ENCODE data around the gene HOXD8. TPM values are rescaled to one million over a fixed set of nuclear protein-coding genes. Genes with fewer than 3 reads are reported as not detected.

HOXD8 gene
- polyA plus RNA-seq, 1 donor, result 40.0 TPM

DNA sequence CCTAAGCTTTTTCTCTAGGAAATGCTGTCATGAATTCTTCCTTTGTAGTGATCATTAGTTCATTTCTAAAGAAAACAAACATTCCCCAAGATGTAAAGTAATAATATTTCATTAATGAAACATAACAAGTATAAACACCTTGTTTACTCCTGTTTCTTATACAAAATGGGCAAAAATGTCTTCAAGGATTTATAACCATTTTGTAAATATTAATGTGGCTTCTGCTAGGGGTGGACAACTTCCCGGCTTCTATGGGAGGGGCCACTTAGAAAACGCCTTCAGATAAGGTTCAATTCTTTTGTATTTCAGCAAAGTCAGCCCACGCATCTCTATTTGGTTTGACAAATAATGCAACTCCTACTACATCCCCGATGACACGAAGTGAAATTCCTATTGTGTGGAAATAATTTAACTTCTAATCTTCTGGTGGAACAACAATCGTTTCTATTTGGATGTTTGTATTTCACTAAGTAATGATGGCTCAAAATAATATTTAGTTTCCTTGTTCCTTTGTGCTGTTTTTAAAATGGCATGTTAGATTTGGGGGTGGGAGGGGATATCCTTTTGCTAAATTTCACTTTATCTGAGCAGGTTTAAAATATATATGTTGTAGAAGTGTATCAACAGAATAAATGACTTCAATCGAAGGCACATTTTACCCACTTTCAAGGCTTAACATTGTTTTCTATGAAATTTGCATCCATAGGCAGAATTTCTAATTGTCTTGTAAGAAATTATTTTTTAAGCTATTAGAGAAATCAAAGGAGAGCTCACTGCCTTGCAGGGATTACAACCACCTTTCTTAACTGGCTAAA, 44.3 kb downstream of the HOXD8 start:
- DNase-seq (ENCODE audit: low read depth), result no peak

DNA sequence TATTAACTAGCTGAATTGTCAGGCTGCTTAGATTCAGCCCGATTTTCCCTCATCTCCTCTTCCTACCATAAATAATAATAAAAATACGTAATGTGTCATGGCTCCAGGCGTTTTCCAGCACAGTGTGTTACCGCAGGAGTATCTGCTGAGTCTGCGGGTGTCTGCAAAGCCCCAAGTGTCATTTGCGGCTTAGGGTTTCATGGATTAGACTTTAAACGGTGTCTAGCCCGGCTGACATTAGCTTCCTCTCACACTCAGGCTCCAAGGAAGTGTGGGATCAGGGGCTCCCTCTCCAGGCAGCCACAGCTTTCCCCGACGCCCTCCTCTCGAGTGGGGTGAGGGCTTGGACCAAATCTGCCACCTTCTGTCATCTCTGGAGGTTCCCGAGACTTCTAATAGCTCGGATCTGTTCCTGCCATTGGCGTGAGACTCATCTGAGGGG, 44.9 kb downstream of the HOXD8 start:
- DNase-seq (ENCODE audit: low read depth), result no peak

DNA sequence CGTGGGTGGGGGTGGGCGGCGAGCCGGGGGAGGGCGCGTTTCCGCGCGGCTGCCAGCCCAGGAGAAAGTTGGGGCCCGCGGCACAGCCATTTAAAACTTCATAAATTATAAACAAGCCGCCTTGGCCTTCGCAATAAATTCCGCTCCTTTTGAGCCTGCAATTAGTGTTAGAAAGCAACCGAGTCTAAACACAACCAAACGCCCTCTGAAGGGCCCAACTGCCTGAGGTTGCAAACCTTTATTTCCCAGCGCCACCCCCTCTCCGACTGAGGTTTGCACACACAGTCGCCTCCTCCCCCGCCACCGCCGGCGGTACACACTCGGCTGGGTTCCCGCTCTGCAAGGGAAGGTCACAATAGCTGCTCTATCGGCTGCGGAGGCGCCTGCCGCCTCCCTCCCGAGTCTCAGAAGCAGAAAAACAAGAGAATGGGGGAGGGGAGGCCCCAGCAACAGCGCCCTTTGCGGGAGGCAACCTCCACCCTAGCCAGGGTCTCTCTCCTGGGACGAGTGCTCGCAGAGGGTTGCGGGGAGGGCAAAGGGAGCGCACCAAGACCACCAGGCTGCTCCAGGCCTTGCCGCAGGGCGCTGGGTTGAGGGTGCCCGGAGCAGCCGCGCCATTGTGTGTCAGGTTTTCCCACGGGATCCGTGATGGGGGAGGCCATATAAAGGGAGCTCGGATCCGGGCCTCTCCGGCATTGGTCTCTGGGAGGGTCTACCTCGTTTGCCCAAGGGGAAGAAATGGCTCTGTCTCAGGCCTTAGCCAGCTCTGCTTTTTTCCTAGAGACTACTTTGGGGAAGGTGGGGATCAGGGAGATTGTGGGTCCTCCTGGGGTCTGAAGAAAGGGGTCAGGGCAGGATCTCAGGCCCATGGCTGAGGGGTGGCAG, 45.6 kb downstream of the HOXD8 start:
- no peak for DNase-seq (ENCODE audit: low read depth)

DNA sequence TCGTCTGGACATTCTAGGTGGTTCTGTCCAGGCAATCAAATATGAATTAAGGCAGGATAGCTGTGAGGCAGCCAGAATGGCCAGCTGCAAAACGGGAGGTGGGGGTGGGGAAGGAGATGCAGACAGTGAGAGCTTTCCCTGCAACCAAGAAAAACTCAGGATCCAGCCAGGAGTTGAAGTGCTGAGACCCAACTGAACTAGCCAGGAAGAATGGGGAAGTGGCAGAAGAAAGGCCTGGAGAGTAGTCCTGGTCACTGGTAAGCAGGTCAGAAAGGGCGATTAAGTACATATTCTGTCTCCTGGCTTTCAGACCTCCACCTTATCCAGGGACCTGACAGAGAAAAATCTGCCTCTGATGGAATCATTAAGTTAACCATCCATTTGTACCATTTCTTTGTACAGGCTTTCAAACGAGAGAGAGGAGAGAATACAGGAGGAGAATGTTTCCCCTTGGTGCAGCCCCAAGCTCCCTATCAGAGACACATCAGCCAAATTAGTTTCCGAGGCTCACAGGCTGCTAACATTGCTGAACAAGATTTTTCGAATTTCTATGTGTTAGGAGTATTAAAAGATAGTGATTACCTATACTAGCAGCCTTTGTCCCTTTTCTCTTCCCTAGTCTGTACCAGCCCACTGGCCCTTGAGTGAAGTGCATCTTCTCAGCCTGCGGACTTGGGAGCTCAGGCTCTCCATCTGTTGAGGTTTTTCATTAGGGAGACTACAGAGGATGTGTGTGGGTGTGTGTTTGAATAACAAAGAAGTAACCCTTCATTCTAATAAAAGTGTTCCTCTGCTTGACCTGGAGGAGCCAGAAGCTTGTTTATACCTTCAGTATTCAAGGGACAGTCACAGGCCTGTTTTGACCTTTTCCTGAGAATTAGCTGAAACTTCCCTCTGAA, 46.5 kb downstream of the HOXD8 start:
- DNase-seq (ENCODE audit: low read depth), result no peak

DNA sequence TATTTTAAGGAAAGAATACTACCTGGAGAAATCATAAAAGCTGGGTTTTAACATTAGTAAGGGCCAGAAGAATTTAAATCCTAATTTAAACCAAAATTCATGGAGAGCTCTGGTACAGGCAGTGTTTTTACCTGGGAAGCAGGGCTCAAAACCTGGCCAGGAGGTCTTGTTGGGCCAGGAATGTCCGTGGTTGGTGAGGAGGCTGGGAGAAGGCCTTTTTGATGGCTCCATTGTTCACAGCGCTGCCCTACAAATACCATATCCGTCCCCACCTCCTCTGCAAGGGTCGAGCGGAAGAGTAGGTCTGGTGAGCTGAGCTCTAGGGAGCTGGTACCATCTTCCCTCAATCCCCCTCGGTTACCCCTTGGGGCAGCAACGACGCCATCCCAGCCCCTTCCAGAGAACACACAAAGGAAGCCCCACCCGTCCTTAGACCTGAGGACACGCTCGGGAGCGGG, 48.1 kb downstream of the HOXD8 start:
- DNase-seq (ENCODE audit: low read depth), result no peak

DNA sequence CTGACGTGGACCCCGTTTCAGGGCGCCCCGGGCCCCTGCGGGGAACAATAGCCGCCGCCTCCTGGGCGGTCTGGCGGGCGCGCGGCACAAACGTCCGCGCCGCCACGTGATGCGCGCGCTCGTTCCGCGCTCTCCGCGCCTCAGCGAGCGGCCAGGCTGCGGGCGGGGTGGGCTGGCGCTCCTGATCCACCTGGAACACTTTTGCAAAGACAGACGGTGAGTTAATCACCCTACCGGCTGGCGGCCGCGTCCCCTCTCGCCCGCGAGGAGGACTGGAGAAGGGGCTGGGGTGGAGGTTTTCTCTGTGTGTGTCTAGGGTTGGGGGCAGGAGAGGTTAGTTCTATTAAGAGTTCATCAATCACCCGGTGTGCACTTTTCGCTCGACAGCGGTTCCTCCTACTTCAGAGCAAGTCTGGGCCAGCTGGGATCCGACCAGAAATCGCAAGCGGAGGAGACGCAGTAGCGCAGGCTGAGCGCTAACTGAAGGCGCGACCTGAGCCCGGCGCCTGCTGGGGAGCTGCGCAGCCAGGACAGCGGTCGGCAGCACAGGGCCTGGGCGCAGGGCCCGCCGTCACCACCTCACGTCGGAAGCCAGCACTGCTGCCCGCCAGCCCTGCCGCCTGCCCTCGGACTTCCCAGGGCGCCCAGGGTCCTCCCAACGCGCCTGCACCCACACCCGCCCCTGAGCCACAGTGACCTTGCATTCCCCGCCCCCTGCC, 48.7 kb downstream of the HOXD8 start:
- DNase-seq (ENCODE audit: low read depth), result no peak

DNA sequence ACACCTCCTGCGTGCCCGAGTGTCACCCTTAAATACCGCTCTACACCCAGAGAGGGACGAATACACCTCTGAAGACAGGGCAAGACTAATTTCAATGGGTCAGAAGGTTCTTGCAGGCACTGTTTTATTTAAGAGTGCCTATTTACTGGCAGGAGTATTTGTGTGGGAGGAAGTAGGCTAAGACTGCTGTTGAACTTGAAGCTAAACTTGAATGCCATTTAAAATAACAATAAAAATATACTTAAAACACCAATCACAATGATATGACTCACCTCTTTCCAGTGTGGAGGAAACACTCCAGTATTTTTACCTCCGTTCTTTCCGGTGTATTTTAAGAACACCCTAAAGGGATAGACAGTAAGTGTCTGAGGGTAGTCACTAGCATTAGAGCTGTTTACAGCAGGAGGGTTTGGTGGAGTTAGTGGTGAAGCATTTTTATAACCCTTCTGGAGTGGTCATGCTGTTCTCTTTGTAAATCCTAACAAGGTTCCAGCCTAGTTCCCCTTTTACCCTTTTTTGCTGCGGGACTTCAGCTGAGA, 49.3 kb downstream of the HOXD8 start:
- DNase-seq (ENCODE audit: low read depth), result no peak

DNA sequence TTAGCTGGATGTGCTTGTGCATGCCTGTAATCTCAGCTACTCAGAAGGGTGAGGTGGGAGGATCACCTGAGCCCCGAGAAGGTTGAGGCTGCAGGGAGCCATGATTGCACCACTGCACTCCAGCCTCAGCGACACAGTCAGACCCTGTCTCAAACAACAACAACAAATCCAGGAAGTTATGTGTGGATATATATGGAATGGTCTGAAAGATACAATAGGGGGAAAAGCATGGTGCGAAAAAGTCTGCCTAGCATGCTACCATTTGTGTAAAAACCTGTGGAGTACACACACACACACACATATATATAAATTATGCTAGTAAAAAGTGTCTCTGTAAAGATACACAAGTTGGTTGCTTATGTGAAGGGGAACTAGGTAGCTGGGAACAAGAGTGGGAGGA, 52.0 kb downstream of the HOXD8 start:
- no peak for DNase-seq (ENCODE audit: low read depth)

Other genes starting within 250 kb of the HOXD8 start
- gene LNPK, start 127.4 kb upstream of the HOXD8 start, polyA plus RNA-seq (ENCODE audit: insufficient read length), result 39.3 TPM
- not detected for gene EVX2, start 45.7 kb upstream of the HOXD8 start, polyA plus RNA-seq (ENCODE audit: insufficient read length)
- not detected for gene HOXD13, start 37.0 kb upstream of the HOXD8 start, polyA plus RNA-seq (ENCODE audit: insufficient read length)
- gene HOXD12, start 29.9 kb upstream of the HOXD8 start, polyA plus RNA-seq (ENCODE audit: insufficient read length), result not detected
- gene HOXD11, start 22.4 kb upstream of the HOXD8 start, polyA plus RNA-seq (ENCODE audit: insufficient read length), result not detected
- 0.24 TPM for gene HOXD10, start 12.9 kb upstream of the HOXD8 start, polyA plus RNA-seq (ENCODE audit: insufficient read length)
- gene HOXD9, start 7.0 kb upstream of the HOXD8 start, polyA plus RNA-seq (ENCODE audit: insufficient read length), result 7.6 TPM
- 8.9 TPM for gene HOXD4, start 21.8 kb downstream of the HOXD8 start, polyA plus RNA-seq (ENCODE audit: insufficient read length)
- gene HOXD3, start 27.6 kb downstream of the HOXD8 start, polyA plus RNA-seq (ENCODE audit: insufficient read length), result 3.3 TPM
- gene HOXD1, start 59.0 kb downstream of the HOXD8 start, polyA plus RNA-seq (ENCODE audit: insufficient read length), result 2.6 TPM
- gene MTX2, start 139.7 kb downstream of the HOXD8 start, polyA plus RNA-seq (ENCODE audit: insufficient read length), result 59.0 TPM